Measurements from ENCODE around the gene EGFLAM. TPM values are rescaled to one million over a fixed set of nuclear protein-coding genes. Genes with fewer than 3 reads are reported as not detected.

EGFLAM gene
- total and polyA plus RNA-seq, 2 of the 4 experiments (the other 2 are of a cell fraction), result 0.77 to 1.1 TPM

DNA sequence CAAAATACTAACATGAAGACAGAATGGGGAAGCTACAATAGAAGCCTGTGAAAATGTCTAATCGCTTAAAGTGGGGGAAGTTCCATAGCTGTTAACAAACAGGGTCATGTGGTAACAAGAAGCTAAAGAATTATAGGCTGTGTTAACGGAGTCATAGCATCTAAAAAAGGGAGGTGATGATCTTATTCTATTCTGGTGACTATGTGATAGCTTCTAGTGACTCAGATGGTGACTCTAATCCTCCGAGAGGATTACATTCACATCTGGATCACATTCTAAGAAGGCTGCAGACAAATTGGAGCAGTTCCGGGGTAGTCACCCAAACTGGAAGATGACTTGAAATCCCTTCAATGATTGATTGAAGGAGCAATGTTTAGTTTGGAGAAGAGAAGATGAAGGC lies 156.0 kb downstream of the EGFLAM start:
- no peak overlapping the region for H2AK5ac ChIP-seq (ENCODE audit: low read depth, low read length)
- no peak overlapping the region for H2BK120ac ChIP-seq (ENCODE audit: low read depth, low read length)
- no peak overlapping the region for H3K23ac ChIP-seq (ENCODE audit: low read depth, low read length)
- H3K14ac ChIP-seq (replicated peaks; ENCODE audit: low read depth, low read length), result no peak overlapping the region
- H3K18ac ChIP-seq (ENCODE audit: low read depth, low read length), result no peak overlapping the region
- intact Hi-C loops (cut with micrococcal nuclease), result no loop called here
- H4K91ac ChIP-seq (ENCODE audit: insufficient read depth, low read depth, low read length), result no peak overlapping the region
- no peak overlapping the region for H2BK15ac ChIP-seq (ENCODE audit: low read depth, low read length)
- DNase-seq (peak; percentile 53), ATAC-seq (ENCODE audit: low read depth) (no peak; the same call in 1 of the 2 replicates)
- no peak overlapping the region for H2AFZ ChIP-seq (replicated peaks; ENCODE audit: low read length, poor library complexity)
- no peak overlapping the region for H3K56ac ChIP-seq (ENCODE audit: extremely low read depth, insufficient read depth, low read length)
- no CpG with 5 or more reads among the region's 4 CpGs for WGBS, 2 experiments (ENCODE audit: extremely low coverage in 2 of 2, insufficient read length in 1 of 2)
- no peak for TF ChIP-seq MXI1 (IDR thresholded peaks at IDR 0.05; ENCODE audit: borderline replicate concordance, low read depth, low read length)
- no peak for TF ChIP-seq RFX5 (IDR thresholded peaks at IDR 0.05; ENCODE audit: low read depth, low read length)
- TF ChIP-seq, protein P1, sequence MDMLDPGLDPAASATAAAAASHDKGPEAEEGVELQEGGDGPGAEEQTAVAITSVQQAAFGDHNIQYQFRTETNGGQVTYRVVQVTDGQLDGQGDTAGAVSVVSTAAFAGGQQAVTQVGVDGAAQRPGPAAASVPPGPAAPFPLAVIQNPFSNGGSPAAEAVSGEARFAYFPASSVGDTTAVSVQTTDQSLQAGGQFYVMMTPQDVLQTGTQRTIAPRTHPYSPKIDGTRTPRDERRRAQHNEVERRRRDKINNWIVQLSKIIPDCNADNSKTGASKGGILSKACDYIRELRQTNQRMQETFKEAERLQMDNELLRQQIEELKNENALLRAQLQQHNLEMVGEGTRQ (IDR thresholded peaks at IDR 0.05; ENCODE audit: low read depth, low read length), result 0 out of 2 replicates have a peak, but pooled peaks have one; percentile 14
- TF ChIP-seq FOS (IDR thresholded peaks at IDR 0.05; ENCODE audit: low read depth, low read length), result no peak
- no peak for TF ChIP-seq BHLHE40 (IDR thresholded peaks at IDR 0.05; ENCODE audit: low read depth, low read length)
- TF ChIP-seq, protein P2, sequence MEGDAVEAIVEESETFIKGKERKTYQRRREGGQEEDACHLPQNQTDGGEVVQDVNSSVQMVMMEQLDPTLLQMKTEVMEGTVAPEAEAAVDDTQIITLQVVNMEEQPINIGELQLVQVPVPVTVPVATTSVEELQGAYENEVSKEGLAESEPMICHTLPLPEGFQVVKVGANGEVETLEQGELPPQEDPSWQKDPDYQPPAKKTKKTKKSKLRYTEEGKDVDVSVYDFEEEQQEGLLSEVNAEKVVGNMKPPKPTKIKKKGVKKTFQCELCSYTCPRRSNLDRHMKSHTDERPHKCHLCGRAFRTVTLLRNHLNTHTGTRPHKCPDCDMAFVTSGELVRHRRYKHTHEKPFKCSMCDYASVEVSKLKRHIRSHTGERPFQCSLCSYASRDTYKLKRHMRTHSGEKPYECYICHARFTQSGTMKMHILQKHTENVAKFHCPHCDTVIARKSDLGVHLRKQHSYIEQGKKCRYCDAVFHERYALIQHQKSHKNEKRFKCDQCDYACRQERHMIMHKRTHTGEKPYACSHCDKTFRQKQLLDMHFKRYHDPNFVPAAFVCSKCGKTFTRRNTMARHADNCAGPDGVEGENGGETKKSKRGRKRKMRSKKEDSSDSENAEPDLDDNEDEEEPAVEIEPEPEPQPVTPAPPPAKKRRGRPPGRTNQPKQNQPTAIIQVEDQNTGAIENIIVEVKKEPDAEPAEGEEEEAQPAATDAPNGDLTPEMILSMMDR (conservative IDR thresholded peaks at IDR 0.05; ENCODE audit: low read depth, low read length), result no peak
- TF ChIP-seq MAFK (IDR thresholded peaks at IDR 0.05; ENCODE audit: low read depth, low read length), result no peak
- TF ChIP-seq RCOR1 (IDR thresholded peaks at IDR 0.05; ENCODE audit: insufficient replicate concordance, low read length), result no peak
- no peak for TF ChIP-seq CHD1 (IDR thresholded peaks at IDR 0.05; ENCODE audit: low read depth, low read length)
- ChIA-PET POLR2A (ENCODE audit: unreplicated experiment) (no interaction called here), CTCF (interaction anchor here (1.1 to 1.2 kb wide), 2 partner anchors 27 to 395 kb away, joined by 3 read pairs; no protein-coding TSS in a partner anchor)
- no peaks in the 10 kb centered on the region for H4K20me1 ChIP-seq (ENCODE audit: insufficient read depth, low read length)
- no peak overlapping the region for H3K4me2 ChIP-seq (ENCODE audit: low read depth, low read length)
- H4K8ac ChIP-seq (ENCODE audit: low read depth in 2 of 2, low read length in 2 of 2), result no peak overlapping the region
- no peak overlapping the region for H4K5ac ChIP-seq (ENCODE audit: low read depth, low read length)
- H3K9ac ChIP-seq (ENCODE audit: low read depth, low read length), result no peak overlapping the region
- in situ Hi-C loops (cut with MboI; ENCODE audit: low sequenced_read_pairs), result no loop called here
- H3K27me3 ChIP-seq (ENCODE audit: control insufficient read depth, insufficient read depth, low read length), result peaks cover 16% of the 10 kb centered on the region
- H3K36me3 ChIP-seq (ENCODE audit: control insufficient read depth, insufficient read depth, low read length), result no peaks in the 10 kb centered on the region
- H2AK9ac ChIP-seq (replicated peaks; ENCODE audit: low read depth, low read length, poor library complexity), result no peak overlapping the region
- no peaks in the 10 kb centered on the region for H3K79me1 ChIP-seq (ENCODE audit: low read depth in 1 of 2, low read length in 2 of 2)
- H3K9me1 ChIP-seq (ENCODE audit: insufficient read depth, low read length), result peaks cover 4% of the 10 kb centered on the region; the same call in 1 of the 2 replicates
- H3K4me1 ChIP-seq (ENCODE audit: control insufficient read depth, insufficient read depth, low read length), result peaks cover 2% of the 10 kb centered on the region; the same call in 1 of the 2 replicates
- H2BK5ac ChIP-seq (ENCODE audit: low read depth, low read length, poor library complexity, severe bottlenecking), result no peak overlapping the region
- dilution Hi-C loops (cut with HindIII; ENCODE audit: low sequenced_read_pairs, unreplicated experiment), result no loop called here
- H2BK20ac ChIP-seq (ENCODE audit: low read depth, low read length), result no peak overlapping the region
- H3K27ac ChIP-seq (ENCODE audit: insufficient read depth, low read length), result no peak overlapping the region
- BruUV-seq (replicated peaks), result no TSS peak
- no peaks in the 10 kb centered on the region for H3K9me3 ChIP-seq (ENCODE audit: control insufficient read depth, insufficient read depth, low read length)
- no peak overlapping the region for H3K4me3 ChIP-seq (ENCODE audit: insufficient read depth, low read depth, low read length)
- no peak overlapping the region for H3K4ac ChIP-seq (ENCODE audit: low read depth, low read length)

Measured in IMR-90 (cell line).